ENCODE data around the gene NELL1.

DNA sequence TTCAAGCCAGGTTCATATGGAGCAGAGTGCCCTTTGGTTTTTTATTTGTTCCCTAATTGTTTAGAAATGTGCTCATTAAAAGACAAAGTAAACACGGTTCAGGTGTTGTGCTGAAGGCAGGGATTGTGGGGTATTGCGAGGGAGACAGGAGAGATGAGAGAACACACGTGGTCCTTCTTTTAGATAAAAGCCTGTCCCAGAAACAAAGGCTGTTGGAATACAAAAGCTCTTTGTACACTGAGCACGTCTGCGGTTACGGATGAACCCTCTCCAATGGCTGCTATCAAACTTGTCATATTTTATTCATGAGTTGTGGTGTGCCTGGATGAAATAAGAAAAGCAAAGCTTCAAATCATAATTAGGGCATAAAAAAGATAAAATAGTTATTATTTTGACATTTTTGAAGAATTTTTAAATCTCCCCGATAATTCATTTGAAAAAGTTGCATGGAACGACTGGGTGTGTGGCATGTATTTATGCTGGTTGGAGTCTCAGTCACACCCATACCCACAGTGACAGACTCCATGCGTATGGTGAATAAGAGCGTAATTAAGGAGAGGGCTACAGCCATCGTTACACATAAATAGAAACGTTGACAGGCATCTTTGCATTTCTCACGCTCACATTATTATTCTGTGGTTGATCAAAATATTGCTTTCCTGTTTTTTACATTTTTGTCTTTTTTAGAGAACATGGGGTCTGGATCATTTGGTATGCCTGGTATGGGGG lies 92.9 kb downstream of the NELL1 start:
- no peak for TF ChIP-seq POLR2A (IDR thresholded peaks at IDR 0.05)
- TF ChIP-seq, protein P1, sequence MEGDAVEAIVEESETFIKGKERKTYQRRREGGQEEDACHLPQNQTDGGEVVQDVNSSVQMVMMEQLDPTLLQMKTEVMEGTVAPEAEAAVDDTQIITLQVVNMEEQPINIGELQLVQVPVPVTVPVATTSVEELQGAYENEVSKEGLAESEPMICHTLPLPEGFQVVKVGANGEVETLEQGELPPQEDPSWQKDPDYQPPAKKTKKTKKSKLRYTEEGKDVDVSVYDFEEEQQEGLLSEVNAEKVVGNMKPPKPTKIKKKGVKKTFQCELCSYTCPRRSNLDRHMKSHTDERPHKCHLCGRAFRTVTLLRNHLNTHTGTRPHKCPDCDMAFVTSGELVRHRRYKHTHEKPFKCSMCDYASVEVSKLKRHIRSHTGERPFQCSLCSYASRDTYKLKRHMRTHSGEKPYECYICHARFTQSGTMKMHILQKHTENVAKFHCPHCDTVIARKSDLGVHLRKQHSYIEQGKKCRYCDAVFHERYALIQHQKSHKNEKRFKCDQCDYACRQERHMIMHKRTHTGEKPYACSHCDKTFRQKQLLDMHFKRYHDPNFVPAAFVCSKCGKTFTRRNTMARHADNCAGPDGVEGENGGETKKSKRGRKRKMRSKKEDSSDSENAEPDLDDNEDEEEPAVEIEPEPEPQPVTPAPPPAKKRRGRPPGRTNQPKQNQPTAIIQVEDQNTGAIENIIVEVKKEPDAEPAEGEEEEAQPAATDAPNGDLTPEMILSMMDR (IDR thresholded peaks at IDR 0.05) = no peak

Data from adrenal gland (tissue), 5 donors.